ENCODE data around the gene ZNF385C. TPM values are rescaled to one million over a fixed set of nuclear protein-coding genes. Genes with fewer than 3 reads are reported as not detected.

ZNF385C gene
- total RNA-seq, 4 donors from 2014 or later: 0.27 to 0.48 TPM; not detected in 2

DNA sequence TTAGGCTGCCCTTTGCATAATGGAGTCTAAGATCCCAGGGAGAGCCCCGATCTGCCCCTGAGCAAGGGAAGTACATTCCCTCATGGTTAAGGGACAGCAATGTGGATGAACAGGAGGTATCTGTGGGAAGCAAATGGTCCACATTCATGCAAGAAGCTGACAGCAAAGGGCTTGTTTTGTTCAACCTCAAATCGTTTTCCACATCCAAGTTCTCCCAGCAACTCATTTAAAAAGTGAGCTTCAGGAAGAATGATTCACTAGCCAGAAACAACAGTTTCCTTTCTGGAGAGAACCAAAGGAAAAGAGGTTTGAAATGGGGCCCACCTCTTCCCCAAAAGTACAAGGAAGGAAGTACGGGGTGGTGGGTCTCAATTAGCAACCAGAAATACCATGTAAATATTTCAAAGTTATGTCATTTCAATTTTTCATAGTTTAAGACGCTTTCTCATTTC, 33.7 kb upstream of the ZNF385C start:
- 47 to 50% methylated on average over 2 to 4 of the region's 4 CpGs for WGBS, 2 donors (ENCODE audit: low coverage in 1 of 2)
- DNase-seq: no peak
- peaks cover 26 to 65% (median 47%) of the 10 kb centered on the region in 4 donors for H3K4me1 ChIP-seq

DNA sequence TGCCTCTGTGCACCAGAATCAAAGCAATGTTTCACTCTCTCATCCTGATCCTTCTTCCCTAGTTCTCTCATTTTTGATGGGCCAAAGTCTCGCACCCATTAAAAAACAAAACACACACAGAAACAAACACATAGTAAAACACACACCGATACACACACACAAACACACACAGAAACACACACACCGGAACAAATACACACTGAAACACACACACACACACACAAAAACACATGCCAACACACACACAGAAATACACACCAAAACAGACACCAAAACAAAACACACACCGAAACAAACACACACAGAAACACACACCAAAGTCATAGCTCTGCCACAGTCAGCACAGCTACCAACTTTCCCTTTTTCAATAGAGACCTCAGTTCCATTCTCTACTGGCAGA, 33.0 kb upstream of the ZNF385C start:
- Histone ChIP-seq H3K9me3 (no peaks in the 10 kb centered on the region), H3K27me3 (no peaks in the 10 kb centered on the region), H3K4me3 (no peak overlapping the region), H3K36me3 (peaks cover 0 to 32% (median 16%) of the 10 kb centered on the region in 4 donors), H3K27ac (peak overlapping the region; percentile 84 to 87 (median 86)), H3K4me1 (peaks cover 26 to 57% (median 40%) of the 10 kb centered on the region in 4 donors)
- intact Hi-C loops (cut with DNase I; ENCODE audit: low total_unique reads) (no loop called here), in situ Hi-C loops (cut with MboI; ENCODE audit: low pct_ligation_motif_present in 1 of 4, low pct_unique_long_range_greater_than_20kb in 1 of 4, low sequenced_read_pairs in 3 of 4) (no loop called here)
- no peak for DNase-seq
- 87 to 95% methylated on average over 3 to 4 of the region's 4 CpGs for WGBS, 2 donors (ENCODE audit: low coverage in 1 of 2)
- TF ChIP-seq CTCF (IDR thresholded peaks at IDR 0.05) (no peak), POLR2A (IDR thresholded peaks at IDR 0.05) (no peak), EP300 (IDR thresholded peaks at IDR 0.05; ENCODE audit: low read depth) (no peak), POLR2AphosphoS5 (IDR thresholded peaks at IDR 0.05) (no peak)

More for the DNA sequence above, 33.7 kb upstream of the ZNF385C start:
- no peaks in the 10 kb centered on the region for H3K27me3 ChIP-seq
- in situ Hi-C loops (cut with MboI; ENCODE audit: low pct_ligation_motif_present in 1 of 4, low pct_unique_long_range_greater_than_20kb in 1 of 4, low sequenced_read_pairs in 3 of 4): no loop called here
- no peak overlapping the region for H3K4me3 ChIP-seq
- peaks cover 0 to 26% (median 13%) of the 10 kb centered on the region in 4 donors for H3K36me3 ChIP-seq
- peak overlapping the region; percentile 84 to 87 (median 86) for H3K27ac ChIP-seq
- H3K9me3 ChIP-seq: no peaks in the 10 kb centered on the region
- intact Hi-C loops (cut with DNase I; ENCODE audit: low total_unique reads): no loop called here
- TF ChIP-seq CTCF (IDR thresholded peaks at IDR 0.05): no peak
- no peak for TF ChIP-seq POLR2AphosphoS5 (IDR thresholded peaks at IDR 0.05)

- Histone ChIP-seq H3K4me1 (peaks cover 26 to 49% (median 33%) of the 10 kb centered on the region in 4 donors), H3K36me3 (peaks cover 0 to 40% (median 20%) of the 10 kb centered on the region in 4 donors), H3K9me3 (no peaks in the 10 kb centered on the region), H3K27me3 (no peaks in the 10 kb centered on the region), H3K27ac (peak overlapping the region; percentile 5 to 87 (median 86)), H3K4me3 (no peak overlapping the region)
- intact Hi-C loops (cut with DNase I; ENCODE audit: low total_unique reads) (no loop called here), in situ Hi-C loops (cut with MboI; ENCODE audit: low pct_ligation_motif_present in 1 of 4, low pct_unique_long_range_greater_than_20kb in 1 of 4, low sequenced_read_pairs in 3 of 4) (no loop called here)
- DNase-seq: no peak
- TF ChIP-seq POLR2A (IDR thresholded peaks at IDR 0.05) (no peak), EP300 (IDR thresholded peaks at IDR 0.05; ENCODE audit: low read depth) (no peak)
- 97% methylated on average over 16 of the region's 16 CpGs; no CpG with 5 or more reads in 1 of the 2 donors for WGBS, 2 donors (ENCODE audit: low coverage in 1 of 2)
Measured at GRCh38 chr17:42130310-42130936, 32.1 kb upstream of the ZNF385C start.

- in situ Hi-C loops (cut with MboI; ENCODE audit: low pct_ligation_motif_present in 1 of 4, low pct_unique_long_range_greater_than_20kb in 1 of 4, low sequenced_read_pairs in 3 of 4) (no loop called here), intact Hi-C loops (cut with DNase I; ENCODE audit: low total_unique reads) (no loop called here)
- WGBS, 2 donors (ENCODE audit: low coverage in 1 of 2): 92 to 100% methylated on average over 3 to 8 of the region's 8 CpGs
- DNase-seq: no peak
- peaks cover 22 to 37% (median 23%) of the 10 kb centered on the region in 4 donors for H3K4me1 ChIP-seq
- peak overlapping the region; percentile 18 to 84 (median 30) for H3K27ac ChIP-seq
- TF ChIP-seq CTCF (IDR thresholded peaks at IDR 0.05) (no peak), EP300 (IDR thresholded peaks at IDR 0.05; ENCODE audit: low read depth) (no peak), POLR2AphosphoS5 (IDR thresholded peaks at IDR 0.05) (no peak), POLR2A (IDR thresholded peaks at IDR 0.05) (no peak)
- H3K27me3 ChIP-seq: no peaks in the 10 kb centered on the region
- H3K36me3 ChIP-seq: peaks cover 0 to 42% (median 20%) of the 10 kb centered on the region in 4 donors
- no peak overlapping the region for H3K4me3 ChIP-seq
- H3K9me3 ChIP-seq: no peaks in the 10 kb centered on the region
Measured at GRCh38 chr17:42129109-42129837, 31.0 kb upstream of the ZNF385C start.
